HL-60/S4 treated with retinoic acid at 250 ng/mL for 4 days and 3 days (cell line): ENCODE data around the gene PACRG.

Experiments used
- in situ Hi-C: fragments of 300-500 bp; cut with MboI; formaldehyde crosslinking; loops from 2 replicates; pipeline ENCODE4 v1.7.0; 2022; ENCODE audit warnings: low sequenced_read_pairs

Gene PACRG

DNA sequence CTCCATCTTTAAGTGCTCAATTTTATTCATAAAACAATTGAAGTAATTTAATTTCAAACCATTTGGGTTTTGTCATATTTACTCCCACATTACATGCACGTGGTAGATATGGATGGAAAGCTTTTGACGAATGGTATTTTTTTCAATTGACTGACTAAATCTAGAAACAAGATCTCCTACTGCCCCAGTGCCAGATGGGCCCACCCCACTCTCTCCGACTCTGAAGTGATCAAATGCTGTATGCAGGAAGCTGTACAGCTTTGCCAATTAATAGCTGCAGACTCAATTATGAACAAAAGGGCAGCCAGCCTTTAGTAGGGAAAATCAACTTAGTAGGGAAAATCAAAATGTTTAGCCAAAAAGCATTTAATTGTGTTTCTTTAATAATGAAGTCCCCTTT is 46.2 kb downstream of the PACRG start:
- in situ Hi-C loops = no loop called here

DNA sequence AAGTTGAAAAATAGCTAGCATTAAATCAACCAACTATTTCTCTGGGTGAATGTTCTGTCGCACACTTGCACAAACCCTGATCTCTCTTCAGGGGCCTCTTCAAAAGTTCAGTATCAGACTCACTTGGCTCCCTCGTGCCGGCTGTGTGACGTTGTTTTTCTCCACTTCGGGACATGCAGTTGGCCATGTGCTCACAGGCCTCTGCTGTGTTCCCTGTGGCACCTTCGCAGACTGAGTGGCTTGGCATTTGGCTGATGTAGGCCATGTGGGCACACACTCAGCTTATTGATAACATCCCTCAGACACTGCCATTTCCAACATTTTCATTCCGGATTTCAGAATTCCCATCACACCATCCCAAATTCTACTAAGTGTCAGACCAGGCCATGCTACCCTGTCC is 49.3 kb downstream of the PACRG start:
- in situ Hi-C loops = no loop called here

- in situ Hi-C loops = no loop called here
Measured at GRCh38 chr6:162778603-162779002, 50.8 kb downstream of the PACRG start.

DNA sequence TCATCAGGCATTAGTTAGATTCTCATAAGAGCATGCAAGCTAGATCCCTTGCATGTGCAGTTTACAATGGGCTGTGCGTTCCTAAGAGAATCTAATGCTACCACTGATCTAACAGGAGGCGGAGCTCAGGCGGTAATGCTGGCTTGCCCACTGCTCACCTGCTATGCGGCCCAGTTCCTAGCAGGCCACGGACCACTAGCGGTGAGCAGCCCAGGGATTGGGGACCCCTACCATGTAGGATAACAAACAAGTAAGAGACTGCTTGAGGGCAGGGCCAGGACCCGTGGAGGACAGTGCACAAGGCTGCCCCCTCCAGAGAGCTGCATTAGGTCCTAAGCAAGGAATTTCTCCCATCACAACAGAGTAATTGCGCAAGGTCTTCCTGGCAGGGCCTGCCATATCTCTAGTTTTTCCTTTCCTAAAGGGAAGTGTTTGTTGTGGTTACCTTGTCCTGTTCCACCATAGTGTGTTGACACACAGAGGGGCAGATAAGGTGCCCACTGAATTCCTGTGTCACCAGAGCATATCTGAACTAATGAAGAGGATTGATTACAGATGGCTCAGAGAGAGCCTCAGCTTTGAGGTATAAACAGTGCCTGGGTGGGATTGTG is 58.0 kb downstream of the PACRG start:
- in situ Hi-C loops = no loop called here

DNA sequence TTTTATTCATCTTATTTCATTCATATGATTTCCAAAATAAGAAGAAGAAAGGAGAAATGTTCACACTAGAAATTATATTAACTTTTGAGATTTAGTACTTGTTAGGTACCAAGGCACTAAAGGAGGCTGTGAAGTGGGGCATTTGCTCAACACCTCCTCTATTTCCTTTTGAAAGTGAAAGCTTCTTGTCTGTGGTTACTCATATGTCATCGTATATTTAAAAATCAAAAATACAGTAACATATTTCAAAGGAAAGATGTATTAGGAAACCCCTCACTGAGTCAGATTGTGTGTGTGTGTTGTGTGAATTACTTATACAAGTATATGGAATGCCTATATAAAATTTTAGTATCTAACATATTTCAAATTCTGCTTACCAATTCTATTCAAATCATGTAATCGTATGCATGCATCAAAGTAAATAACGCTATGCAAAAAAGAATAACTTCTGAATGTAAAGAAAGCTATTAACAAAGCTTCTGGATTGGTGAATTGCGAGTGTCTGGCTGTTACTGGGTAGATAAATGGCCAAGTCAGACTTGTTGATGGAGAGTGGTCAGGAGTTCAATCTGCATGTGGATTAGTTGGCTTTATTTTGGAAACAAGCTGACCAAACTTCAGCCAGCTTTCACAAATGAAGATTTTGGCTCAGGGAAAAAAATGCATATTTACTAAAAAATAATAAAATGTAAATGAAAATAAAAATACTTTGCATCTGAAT is 70.9 kb downstream of the PACRG start:
- in situ Hi-C loops = no loop called here

- in situ Hi-C loops = no loop called here
Measured at GRCh38 chr6:162814426-162814973, 86.7 kb downstream of the PACRG start.

GRCh38 chr6:162817196-162817595 is 89.4 kb downstream of the PACRG start:
- in situ Hi-C loops = no loop called here

DNA sequence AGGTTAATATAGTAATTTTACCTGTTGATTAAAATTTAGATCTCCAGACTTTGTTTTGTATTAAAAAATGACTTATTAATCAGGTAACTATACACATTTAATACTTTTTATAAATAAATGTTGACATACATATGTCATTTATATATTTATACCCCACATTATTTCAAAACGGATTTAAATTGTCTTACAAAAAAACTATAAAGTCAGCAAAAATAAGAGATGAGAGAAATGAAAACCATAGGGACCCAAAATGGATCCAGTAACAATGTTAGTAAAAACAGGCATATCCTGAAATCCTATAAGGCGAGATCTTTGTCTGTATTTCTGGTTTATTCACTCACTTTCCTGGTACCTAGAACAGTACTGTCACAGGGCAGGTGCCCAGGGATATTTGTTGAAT is 91.5 kb downstream of the PACRG start:
- in situ Hi-C loops = no loop called here

GRCh38 chr6:162821102-162821501 is 93.3 kb downstream of the PACRG start:
- in situ Hi-C loops = no loop called here

- in situ Hi-C loops = no loop called here
Measured at GRCh38 chr6:162825597-162825996, 97.8 kb downstream of the PACRG start.

GRCh38 chr6:162829013-162829742 is 101.4 kb downstream of the PACRG start:
- in situ Hi-C loops = no loop called here

DNA sequence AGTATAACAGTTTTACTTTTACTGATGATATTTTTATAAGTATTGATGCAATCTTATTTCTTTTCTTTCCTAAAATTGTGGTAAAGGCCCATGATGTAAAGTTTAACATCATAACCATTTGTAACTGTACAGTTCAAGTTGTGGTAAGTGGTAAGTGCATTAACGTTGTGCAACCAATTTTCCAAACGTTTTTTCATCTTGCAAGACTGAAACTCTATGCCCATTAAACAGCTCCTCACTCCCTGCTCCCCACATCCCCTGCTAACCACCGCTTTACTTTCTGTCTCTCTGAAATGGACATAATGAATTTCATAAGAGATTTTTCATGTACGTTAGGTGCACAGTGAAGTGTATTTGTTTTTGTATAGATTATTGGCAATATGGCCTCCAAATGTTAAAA is 106.0 kb downstream of the PACRG start:
- in situ Hi-C loops = no loop called here

GRCh38 chr6:162845972-162846371 is 118.2 kb downstream of the PACRG start:
- in situ Hi-C loops = no loop called here

- in situ Hi-C loops = no loop called here
Measured at GRCh38 chr6:162846723-162847122, 118.9 kb downstream of the PACRG start.

DNA sequence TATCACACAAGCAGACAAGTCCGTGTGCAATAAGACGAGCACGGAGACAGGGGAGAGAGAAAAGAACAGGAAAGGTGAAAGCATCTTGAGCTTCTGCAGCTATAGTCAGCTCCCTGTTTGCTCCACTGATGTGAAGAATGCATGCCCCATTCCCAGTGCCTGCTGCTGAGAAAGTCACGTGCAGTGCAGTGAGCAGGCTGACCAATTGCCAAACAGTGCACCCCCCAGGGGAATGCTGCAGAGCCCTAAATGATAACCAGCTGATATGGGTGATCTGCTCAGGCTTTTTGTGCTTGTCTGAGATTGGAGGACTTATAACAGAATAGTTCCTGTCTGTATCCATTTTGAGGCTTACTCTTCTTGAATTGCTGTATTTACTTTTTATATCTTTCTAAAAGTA is 121.5 kb downstream of the PACRG start:
- in situ Hi-C loops = no loop called here

- in situ Hi-C loops = no loop called here
Measured at GRCh38 chr6:162852192-162852591, 124.4 kb downstream of the PACRG start.

DNA sequence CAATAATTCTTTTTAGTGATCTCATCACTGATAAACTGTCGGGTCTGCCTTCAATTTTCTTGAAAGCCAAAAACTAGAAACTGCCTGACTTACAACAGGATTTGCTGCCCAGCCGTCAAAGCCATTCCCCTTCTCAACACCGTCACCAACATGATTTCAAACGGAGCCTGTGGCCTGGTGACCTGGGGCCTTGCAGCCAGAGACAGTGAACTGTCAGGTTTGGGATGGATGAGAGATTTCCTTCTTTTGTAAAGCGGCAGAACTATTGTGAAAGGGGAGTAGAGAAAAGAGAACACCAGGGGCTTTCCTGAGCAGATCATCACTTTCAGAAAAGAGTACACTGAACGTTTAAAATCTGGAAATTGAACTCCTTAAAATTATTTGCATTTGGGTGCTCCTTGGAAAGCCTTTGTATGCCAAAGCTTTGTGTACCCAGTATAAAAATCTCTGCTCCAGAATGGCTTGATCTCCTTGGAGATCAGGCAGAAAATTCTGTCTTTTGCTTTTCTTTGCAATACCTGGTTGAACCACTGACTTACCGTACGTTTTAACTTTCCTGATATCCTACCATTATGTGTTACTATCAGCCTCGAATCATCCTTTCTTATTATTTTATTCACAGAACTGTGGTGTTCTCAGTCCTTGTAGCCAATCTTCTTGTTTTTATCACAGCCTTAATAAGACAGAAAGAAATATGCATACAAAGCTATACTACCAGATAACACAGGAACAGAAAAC is 125.2 kb downstream of the PACRG start:
- in situ Hi-C loops = no loop called here

GRCh38 chr6:162854228-162854627 is 126.5 kb downstream of the PACRG start:
- in situ Hi-C loops = no loop called here

GRCh38 chr6:162854734-162855191 is 127.0 kb downstream of the PACRG start:
- in situ Hi-C loops = no loop called here

DNA sequence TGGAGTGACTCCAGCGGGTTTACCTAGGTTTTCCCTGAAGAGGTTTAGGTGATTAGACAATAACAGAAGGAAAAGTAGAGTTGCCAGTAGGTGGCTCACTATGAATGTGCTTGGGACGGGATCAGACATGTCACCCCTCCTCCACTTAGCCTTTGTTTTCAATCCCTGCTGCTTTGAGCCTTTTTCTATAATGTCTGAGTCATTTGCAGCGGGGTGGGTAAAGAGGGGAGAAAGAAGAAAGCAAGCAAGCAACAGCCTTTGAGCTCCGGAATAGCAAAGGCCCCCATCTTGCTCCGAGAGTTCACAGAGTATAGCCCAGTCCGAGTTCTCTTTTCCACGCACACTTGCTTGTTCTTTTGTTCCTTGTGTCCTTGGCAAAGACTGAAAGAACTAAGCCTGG is 129.1 kb downstream of the PACRG start:
- in situ Hi-C loops = no loop called here

GRCh38 chr6:162857326-162857725 is 129.6 kb downstream of the PACRG start:
- in situ Hi-C loops = no loop called here
